Type B pancreatic cell (in vitro differentiated cells): Measurements from ENCODE around the gene DENND2D. TPM values are rescaled to one million over a fixed set of nuclear protein-coding genes. Genes with fewer than 3 reads are reported as not detected.
A peak's percentile ranks its signal among the peaks of the same experiment; 100 is the strongest.
"Not testable (repeated sequence)": the region's sequence is repeated elsewhere in the genome, so short reads cannot be mapped to it uniquely, and the experiment has no call there.

Experiments
- DNase-seq: peaks from one replicate; pipeline ENCODE4 v3.0.0; 2021; ENCODE audit warnings: mixed read lengths; ENCODE audit not compliant: unreplicated experiment; ENCODE audit errors: extremely low spot score
- H3K27ac Mint-ChIP-seq: 2 replicates; pipeline ENCODE4 v1.8.0; 2021; ENCODE audit warnings: mild to moderate bottlenecking, mixed read lengths
- H3K27me3 Mint-ChIP-seq: 2 replicates; pipeline ENCODE4 v1.8.0; 2021; ENCODE audit warnings: mixed read lengths
- H3K36me3 Mint-ChIP-seq: 2 replicates; pipeline ENCODE4 v1.8.0; 2021; ENCODE audit warnings: mixed read lengths
- H3K4me1 Mint-ChIP-seq: one replicate; pipeline ENCODE4 v1.8.0; 2021; ENCODE audit warnings: mixed read lengths; ENCODE audit not compliant: unreplicated experiment
- H3K4me3 Mint-ChIP-seq: 2 replicates; pipeline ENCODE4 v1.8.0; 2021; ENCODE audit warnings: mild to moderate bottlenecking, mixed read lengths
- H3K9me3 Mint-ChIP-seq: 2 replicates; pipeline ENCODE4 v1.8.0; 2021; ENCODE audit warnings: mixed read lengths
- total RNA-seq: library from RNA; stranded (reverse); gene quantifications from 2 replicates; pipeline ENCODE4 v1.2.1, GENCODE V29; 2021; ENCODE audit warnings: low replicate concordance
- TF ChIP-seq, protein P1 (sequence below): fragments of 200-600 bp; sonication (generic); conservative IDR thresholded peaks from 2 replicates; pipeline ENCODE4 v1.5.0; 2021; ENCODE audit warnings: antibody characterized with exemption, mild to moderate bottlenecking

DENND2D gene
- total RNA-seq, 1 donor from 2014 or later: 6.3 TPM

- Mint-ChIP-seq H3K4me1 (peaks cover 30% of the 10 kb centered on the region), H3K9me3 (peaks cover 5% of the 10 kb centered on the region), H3K36me3 (peaks cover 4% of the 10 kb centered on the region), H3K27me3 (no peaks in the 10 kb centered on the region), H3K4me3 (no peak overlapping the region), H3K27ac (peak overlapping the region; percentile 79)
- no peak for DNase-seq
- TF ChIP-seq, protein P1, sequence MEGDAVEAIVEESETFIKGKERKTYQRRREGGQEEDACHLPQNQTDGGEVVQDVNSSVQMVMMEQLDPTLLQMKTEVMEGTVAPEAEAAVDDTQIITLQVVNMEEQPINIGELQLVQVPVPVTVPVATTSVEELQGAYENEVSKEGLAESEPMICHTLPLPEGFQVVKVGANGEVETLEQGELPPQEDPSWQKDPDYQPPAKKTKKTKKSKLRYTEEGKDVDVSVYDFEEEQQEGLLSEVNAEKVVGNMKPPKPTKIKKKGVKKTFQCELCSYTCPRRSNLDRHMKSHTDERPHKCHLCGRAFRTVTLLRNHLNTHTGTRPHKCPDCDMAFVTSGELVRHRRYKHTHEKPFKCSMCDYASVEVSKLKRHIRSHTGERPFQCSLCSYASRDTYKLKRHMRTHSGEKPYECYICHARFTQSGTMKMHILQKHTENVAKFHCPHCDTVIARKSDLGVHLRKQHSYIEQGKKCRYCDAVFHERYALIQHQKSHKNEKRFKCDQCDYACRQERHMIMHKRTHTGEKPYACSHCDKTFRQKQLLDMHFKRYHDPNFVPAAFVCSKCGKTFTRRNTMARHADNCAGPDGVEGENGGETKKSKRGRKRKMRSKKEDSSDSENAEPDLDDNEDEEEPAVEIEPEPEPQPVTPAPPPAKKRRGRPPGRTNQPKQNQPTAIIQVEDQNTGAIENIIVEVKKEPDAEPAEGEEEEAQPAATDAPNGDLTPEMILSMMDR: no peak
These were observed 16.3 kb upstream of the DENND2D start for GRCh38 chr1:111216751-111217150.

- not testable (repeated sequence) for H3K9me3 Mint-ChIP-seq, H3K4me3 Mint-ChIP-seq, H3K27me3 Mint-ChIP-seq, DNase-seq, H3K36me3 Mint-ChIP-seq
- Mint-ChIP-seq H3K4me1 (peaks cover 25% of the 10 kb centered on the region), H3K27ac (peak overlapping the region; percentile 97)
These were observed 14.8 kb upstream of the DENND2D start for GRCh38 chr1:111215285-111215684.

DNA sequence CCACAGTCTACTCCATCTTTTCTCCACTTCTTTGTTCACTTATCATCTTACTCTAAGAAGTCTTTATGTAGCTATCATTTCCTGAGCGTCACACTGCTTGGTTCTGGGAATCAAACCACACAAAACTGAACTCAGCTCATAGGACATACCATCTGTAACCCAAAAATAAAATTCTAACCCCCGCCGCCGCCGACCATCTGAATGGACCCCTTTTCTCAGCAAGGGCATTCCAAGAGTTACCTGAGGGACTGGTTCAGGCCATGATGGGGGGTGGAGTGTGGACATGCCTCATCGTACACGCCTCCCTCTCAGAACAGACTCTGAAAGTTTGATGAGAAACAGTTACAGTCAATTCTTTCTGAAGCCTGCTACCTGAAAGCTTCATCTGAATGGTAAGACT is 14.4 kb upstream of the DENND2D start:
- H3K27me3 Mint-ChIP-seq: no peaks in the 10 kb centered on the region
- TF ChIP-seq, protein P1: no peak
- H3K4me1 Mint-ChIP-seq: peaks cover 25% of the 10 kb centered on the region
- peaks cover 4% of the 10 kb centered on the region for H3K36me3 Mint-ChIP-seq
- DNase-seq: no peak
- H3K27ac Mint-ChIP-seq: peak overlapping the region; percentile 97
- H3K4me3 Mint-ChIP-seq: peak overlapping the region; percentile 22
- H3K9me3 Mint-ChIP-seq: peaks cover 5% of the 10 kb centered on the region

GRCh38 chr1:111214074-111214801 is 13.8 kb upstream of the DENND2D start:
- H3K9me3 Mint-ChIP-seq: peaks cover 5% of the 10 kb centered on the region
- TF ChIP-seq, protein P1: no peak
- no peak for DNase-seq
- H3K4me3 Mint-ChIP-seq: peak overlapping the region; percentile 22
- no peaks in the 10 kb centered on the region for H3K27me3 Mint-ChIP-seq
- H3K36me3 Mint-ChIP-seq: peaks cover 4% of the 10 kb centered on the region
- peak overlapping the region; percentile 97 for H3K27ac Mint-ChIP-seq
- peaks cover 20% of the 10 kb centered on the region for H3K4me1 Mint-ChIP-seq

DNA sequence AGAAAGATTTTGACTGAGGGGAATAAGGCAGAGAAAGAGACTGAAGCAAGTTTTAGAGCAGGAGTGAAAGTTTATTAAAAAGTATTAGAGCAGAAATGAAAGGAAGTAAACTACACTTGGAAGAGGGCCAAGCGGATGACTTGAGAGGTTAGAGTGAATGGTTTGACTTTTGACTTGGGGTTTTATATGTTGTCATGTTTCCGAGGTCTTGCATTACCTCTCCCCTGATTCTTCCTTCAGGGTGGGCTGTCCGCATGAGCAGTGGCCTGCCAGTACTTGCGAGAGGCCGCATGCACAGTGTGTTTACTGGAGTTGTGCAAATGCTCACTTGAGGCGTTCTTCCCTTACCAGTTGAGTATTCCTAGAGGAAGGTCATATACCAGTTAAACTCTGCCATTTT is 13.0 kb upstream of the DENND2D start:
- TF ChIP-seq, protein P1: no peak
- peaks cover 19% of the 10 kb centered on the region for H3K4me1 Mint-ChIP-seq
- peak overlapping the region; percentile 26 for H3K4me3 Mint-ChIP-seq
- DNase-seq: no peak
- H3K36me3 Mint-ChIP-seq: peaks cover 4% of the 10 kb centered on the region
- H3K9me3 Mint-ChIP-seq: peaks cover 5% of the 10 kb centered on the region
- H3K27ac Mint-ChIP-seq: peak overlapping the region; percentile 97
- H3K27me3 Mint-ChIP-seq: no peaks in the 10 kb centered on the region

DNA sequence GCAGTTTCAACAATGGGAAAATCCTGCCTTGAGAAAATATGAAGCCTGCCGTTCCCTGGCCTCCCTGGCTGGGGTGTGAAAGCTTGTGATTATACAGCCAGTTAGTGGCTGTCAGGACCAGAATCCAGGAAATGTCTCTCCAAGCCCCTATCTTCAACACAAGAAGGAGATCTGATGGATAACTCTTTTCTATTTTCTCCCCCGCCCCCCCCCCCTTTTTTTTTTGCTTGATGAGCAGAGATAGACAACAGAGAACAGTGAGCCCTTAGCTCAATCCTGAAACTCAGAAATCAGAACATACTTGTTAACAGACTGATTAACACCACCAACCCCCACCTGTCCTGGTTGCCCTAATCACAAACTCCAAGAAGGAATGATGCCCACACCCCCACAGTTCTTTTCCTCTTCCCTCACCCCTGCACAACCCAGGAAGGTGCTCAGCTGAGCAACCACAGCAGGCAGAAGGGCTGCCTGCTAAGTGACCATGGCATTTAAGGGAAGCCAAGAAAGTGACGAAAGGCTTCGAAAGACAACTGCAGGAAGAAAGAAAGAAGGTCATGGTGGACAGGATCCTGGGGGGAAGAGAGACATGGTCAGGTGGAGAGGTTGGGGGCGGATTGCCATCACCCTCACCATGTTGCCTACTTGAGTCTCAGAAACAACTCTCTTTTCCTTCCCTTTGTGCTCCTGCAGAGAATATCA is 12.3 kb upstream of the DENND2D start:
- Mint-ChIP-seq H3K27ac (peak overlapping the region; percentile 97), H3K9me3 (peaks cover 5% of the 10 kb centered on the region), H3K36me3 (peaks cover 4% of the 10 kb centered on the region), H3K4me3 (no peak overlapping the region), H3K27me3 (no peaks in the 10 kb centered on the region), H3K4me1 (peaks cover 19% of the 10 kb centered on the region)
- no peak for DNase-seq
- TF ChIP-seq, protein P1: no peak
